ENCODE results near the gene NDST1.

GRCh38 chr5:150601491-150602345, 93.8 kb downstream of the NDST1 start:
- TF ChIP-seq CTCF (IDR thresholded peaks at IDR 0.05) (no peak), POLR2A (IDR thresholded peaks at IDR 0.05) (no peak)
